VCaP (cell line): ENCODE measurements around the gene GTSE1.

Experiments used
- H3K27ac ChIP-seq: fragments of 450-650 bp; 2 replicates; pipeline ENCODE4 v1.5.1; 2017
- TF ChIP-seq, protein P1 (sequence below): fragments of 450-650 bp; conservative IDR thresholded peaks from 2 replicates; pipeline ENCODE4 v1.5.1; 2017; ENCODE audit warnings: mild to moderate bottlenecking, moderate library complexity

The GTSE1 gene

DNA sequence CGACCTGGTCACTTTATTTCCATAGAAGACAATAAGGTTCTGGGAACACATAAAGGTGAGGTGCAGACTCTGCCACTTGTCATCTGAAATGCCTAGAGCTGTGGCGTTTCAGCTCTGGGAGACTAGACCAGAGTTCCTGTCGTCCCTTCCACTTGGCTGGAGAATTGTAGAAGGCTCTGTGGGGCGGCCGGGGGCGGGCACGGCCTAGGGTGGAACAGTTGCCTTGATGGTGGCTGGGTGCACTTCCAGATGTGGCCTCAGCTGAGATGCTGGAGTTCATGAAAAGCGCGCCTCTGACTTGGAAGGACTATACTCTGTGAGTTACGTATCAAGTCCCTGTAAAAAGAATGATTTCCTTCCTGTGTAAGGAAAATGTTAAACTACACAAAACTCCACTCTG is 55.6 kb downstream of the GTSE1 start:
- H3K27ac ChIP-seq = no peak overlapping the region
- TF ChIP-seq, protein P1, sequence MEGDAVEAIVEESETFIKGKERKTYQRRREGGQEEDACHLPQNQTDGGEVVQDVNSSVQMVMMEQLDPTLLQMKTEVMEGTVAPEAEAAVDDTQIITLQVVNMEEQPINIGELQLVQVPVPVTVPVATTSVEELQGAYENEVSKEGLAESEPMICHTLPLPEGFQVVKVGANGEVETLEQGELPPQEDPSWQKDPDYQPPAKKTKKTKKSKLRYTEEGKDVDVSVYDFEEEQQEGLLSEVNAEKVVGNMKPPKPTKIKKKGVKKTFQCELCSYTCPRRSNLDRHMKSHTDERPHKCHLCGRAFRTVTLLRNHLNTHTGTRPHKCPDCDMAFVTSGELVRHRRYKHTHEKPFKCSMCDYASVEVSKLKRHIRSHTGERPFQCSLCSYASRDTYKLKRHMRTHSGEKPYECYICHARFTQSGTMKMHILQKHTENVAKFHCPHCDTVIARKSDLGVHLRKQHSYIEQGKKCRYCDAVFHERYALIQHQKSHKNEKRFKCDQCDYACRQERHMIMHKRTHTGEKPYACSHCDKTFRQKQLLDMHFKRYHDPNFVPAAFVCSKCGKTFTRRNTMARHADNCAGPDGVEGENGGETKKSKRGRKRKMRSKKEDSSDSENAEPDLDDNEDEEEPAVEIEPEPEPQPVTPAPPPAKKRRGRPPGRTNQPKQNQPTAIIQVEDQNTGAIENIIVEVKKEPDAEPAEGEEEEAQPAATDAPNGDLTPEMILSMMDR = no peak

DNA sequence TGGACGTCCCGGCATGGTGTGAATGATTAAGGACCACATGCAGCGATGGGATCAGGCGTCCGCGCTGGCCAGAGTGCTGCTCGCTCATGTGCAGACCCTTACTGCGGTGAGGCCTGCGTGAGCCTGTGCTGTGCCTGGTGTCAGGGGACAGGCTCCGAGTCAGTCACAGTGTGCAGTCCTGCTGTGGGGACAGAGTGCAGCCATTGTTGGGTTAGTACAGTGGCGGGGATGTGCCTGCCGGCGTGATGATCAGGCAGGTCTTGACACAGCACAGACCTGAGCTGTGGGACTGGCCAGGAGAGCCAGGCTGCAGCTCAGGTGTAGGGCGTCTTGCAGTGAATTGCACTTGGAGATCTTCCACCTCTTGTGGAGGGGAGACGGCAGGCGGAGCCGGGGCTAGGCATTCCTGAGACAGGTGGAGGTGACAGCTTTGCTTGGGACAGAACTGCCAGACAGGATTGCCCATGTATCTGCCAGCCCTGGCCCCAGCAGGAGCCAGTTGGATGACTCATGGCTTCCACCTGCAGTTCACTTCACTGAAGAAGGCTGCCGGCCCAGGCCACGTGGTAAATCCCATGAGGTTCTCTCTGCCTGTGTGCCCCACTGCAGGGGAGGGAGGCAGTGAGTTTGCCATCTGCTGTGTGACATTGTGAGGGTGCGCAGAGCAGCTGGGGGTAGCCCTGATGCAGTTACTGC is 56.2 kb downstream of the GTSE1 start:
- TF ChIP-seq, protein P1 = no peak
- no peak overlapping the region for H3K27ac ChIP-seq

DNA sequence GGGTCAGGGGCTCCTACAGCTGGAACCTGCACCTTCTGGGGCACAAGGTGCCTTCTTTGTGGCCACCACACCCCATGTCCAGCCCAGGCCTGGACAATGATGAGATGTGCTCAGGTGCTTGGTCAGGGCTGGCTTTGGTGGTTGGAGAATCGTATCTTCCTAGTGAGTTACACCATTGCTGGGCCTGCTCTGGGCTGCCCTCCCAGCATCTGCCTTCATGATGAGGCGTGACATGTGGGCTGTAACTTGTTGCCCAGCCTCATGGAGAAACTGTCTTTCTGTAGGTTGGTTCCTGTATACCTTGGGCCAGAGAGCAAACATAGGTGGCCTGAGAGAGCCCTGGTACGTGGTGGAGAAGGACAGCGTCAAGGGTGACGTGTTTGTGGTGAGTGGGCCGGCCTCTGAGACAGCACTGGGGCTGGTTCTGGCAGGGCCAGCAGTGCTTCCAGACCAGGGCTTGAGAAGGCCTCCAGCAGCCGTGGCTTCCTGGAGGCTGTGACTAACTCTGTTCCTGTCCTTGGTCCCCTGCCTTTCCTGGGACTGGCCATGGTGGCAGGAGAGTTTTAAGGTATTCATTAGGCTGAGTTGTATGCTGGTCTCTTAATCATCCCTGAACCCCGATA is 56.9 kb downstream of the GTSE1 start:
- H3K27ac ChIP-seq = no peak overlapping the region
- TF ChIP-seq, protein P1 = no peak

DNA sequence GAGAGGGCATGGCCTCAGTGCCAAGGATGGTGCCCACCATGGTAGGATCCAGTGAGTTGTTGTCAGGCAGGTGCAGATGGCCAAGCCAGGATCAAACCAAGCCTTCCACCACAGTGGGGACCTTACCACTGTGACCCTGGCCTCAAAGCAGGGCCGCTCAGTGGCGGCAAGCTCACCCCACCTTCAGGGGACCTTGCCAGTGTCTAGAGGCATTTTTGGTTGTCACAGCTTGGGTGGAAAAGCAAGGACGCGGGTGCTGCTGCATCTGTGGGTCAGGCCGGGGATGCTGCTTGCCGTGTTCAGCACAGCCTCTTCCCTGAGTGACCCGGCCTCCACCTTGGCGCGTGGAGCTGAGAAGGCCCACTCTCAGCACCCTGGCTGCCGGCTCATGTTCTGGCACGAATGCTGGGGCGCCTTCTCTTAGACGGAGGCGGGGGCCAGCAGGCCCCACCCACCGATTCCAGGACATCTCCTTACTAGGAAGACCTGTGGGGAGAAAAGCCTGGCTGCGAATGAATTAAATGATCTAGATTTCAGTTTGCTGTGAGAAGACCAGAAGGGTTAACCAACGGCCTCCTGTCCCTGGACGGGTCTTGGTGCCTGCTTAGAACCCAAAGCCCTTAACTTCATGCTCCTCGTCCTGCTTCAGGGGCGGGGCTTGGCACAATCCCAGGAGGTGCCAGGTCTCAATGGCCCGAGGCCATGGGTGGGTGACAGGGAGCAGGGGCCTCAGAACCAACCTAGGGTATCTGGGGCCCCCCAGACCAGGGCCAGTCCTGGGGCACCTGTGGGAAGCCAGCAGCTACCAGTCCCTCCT is 57.7 kb downstream of the GTSE1 start:
- TF ChIP-seq, protein P1 = no peak

DNA sequence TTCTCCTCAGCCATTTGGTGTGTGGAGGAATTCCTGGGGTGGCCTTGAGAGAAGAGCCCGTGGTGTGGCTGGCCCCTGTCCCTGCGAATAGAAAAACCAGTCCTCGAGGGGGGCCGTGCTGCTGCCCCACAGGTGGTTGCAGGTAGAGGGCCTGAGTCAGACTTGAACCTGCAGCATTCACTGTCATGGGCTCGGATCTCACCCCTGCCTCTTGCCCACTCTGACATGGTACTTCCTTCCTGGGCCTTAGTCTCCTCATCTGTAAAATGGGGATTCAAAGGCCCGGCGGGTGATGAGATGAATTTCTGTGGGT is 58.3 kb downstream of the GTSE1 start:
- H3K27ac ChIP-seq = no peak overlapping the region

More for the DNA sequence above, 57.7 kb downstream of the GTSE1 start:
- H3K27ac ChIP-seq = no peak overlapping the region

GRCh38 chr22:46355369-46355995 is 58.8 kb downstream of the GTSE1 start:
- no peak overlapping the region for H3K27ac ChIP-seq
- TF ChIP-seq, protein P1 = peak; percentile 79

More for the DNA sequence above, 58.3 kb downstream of the GTSE1 start:
- TF ChIP-seq, protein P1 = no peak

GRCh38 chr22:46355996-46356471 is 59.4 kb downstream of the GTSE1 start:
- H3K27ac ChIP-seq = no peak overlapping the region
- TF ChIP-seq, protein P1 = no peak
